ENCODE data around the gene NEK11.
"Not testable (repeated sequence)": the region's sequence is repeated elsewhere in the genome, so short reads cannot be mapped to it uniquely, and the experiment has no call there.

The NEK11 gene

DNA sequence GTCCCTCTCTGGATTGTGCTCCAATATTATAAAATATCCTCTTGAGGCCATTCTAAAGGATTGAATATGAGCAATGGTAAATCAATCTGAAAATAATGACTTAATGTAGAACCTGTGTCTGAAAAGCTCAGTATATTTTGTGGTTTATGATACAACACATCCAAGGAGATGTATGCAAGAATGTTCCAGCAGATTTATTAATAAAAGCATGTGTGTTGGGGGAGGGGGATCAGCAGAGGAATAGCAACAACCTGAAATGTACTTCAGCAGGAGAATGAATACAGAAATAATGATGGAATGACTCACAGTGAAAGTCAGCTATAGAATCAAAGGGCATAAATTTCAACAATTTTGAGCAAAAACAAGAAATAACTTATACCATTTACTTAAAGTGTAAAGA is 298.2 kb downstream of the NEK11 start:
- Mint-ChIP-seq H3K4me3 (no peak overlapping the region), H3K36me3 (no peaks in the 10 kb centered on the region), H3K9me3 (no peaks in the 10 kb centered on the region), H3K27me3 (no peaks in the 10 kb centered on the region), H3K4me1 (peaks cover 8% of the 10 kb centered on the region), H3K27ac (no peak overlapping the region)
- no peak for ATAC-seq

DNA sequence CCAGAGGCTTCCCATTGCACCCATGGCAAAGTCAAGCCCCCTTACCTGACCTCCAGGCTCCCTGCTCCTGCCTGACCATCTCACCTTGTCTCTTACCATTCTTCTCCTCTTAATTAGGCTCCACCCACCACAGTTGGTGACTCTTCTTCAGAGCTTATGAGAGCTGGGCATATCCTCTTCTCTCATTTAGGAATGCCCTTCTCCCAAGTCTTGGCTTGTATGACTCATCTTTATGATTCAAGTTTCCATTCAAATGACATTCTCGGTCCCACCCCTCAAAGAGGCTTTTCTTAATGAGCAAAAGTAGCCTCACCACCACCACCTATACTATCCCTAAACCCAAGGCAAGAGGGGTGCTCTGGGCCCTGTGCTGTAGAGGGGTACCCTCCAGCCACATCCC is 299.6 kb downstream of the NEK11 start:
- H3K4me1 Mint-ChIP-seq: peaks cover 12% of the 10 kb centered on the region
- H3K4me3 Mint-ChIP-seq: no peak overlapping the region
- no peak overlapping the region for H3K27ac Mint-ChIP-seq
- peak; percentile 36 for ATAC-seq
- no peaks in the 10 kb centered on the region for H3K36me3 Mint-ChIP-seq
- H3K27me3 Mint-ChIP-seq: no peaks in the 10 kb centered on the region
- H3K9me3 Mint-ChIP-seq: no peaks in the 10 kb centered on the region

DNA sequence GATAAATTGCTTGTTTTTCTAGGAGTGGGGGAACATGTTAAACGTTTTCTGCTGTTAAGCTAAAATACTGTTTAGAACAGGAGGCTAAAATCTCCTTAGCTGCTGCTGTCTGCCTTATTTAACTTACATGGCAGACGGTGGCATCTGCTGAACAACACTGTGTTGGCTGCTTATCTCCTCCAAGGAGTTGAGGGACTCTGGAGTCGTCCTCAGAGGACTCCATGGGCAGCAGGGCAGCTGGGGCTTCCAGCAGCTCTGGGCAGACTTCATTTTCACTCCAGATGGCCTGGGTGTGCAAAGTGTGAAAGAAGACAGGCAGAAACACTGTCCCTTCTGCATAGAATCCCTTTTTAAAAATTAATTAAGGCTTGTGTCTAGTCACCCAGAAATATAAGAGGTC is 302.0 kb downstream of the NEK11 start:
- Mint-ChIP-seq H3K4me1 (peaks cover 12% of the 10 kb centered on the region), H3K27me3 (no peaks in the 10 kb centered on the region), H3K4me3 (no peak overlapping the region), H3K9me3 (no peaks in the 10 kb centered on the region), H3K27ac (no peak overlapping the region), H3K36me3 (no peaks in the 10 kb centered on the region)
- no peak for ATAC-seq

DNA sequence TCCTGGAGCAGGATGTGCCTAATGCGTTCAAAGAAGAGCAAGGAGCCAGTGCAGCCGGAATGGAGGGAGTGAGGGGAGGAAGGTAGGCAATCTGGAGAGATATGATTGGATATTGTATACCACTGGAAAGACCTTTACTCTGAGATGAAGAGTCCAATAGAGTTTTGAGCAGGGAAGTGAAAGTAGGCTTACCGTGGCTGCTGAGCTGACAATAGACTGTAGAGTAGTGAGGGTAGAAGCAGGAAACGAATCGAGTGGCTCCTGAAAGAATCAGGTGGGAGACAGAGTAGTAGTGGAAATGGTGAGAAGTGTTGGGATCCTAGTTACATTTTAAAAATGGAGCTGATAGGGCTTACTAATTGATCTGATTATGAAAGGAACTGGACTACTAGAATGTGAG is 303.1 kb downstream of the NEK11 start:
- Mint-ChIP-seq H3K27me3 (no peaks in the 10 kb centered on the region), H3K27ac (no peak overlapping the region), H3K9me3 (no peaks in the 10 kb centered on the region)

DNA sequence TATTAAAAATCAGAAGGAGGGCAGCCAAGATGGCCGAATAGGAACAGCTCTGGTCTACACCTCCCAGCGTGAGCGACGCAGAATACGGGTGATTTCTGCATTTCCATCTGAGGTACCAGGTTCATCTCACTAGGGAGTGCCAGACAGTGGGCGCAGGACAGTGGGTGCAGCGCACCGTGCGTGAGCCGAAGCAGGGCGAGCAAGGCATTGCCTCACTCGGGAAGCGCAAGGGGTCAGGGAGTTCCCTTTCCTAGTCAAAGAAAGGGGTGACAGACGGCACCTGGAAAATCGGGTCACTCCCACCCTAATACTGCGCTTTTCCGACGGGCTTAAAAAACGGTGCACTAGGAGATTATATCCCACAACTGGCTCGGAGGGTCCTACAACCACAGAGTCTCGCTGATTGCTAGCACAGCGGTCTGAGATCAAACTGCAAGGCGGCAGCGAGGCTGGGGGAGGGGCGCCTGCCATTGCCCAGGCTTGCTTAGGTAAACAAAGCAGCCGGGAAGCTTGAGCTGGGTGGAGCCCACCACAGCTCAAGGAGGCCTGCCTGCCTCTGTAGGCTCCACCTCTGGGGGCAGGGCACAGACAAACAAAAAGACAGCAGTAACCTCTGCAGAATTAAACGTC is 304.9 kb downstream of the NEK11 start:
- peaks cover 12% of the 10 kb centered on the region for H3K4me1 Mint-ChIP-seq
- H3K27me3 Mint-ChIP-seq, H3K27ac Mint-ChIP-seq, H3K9me3 Mint-ChIP-seq, H3K36me3 Mint-ChIP-seq, ATAC-seq, H3K4me3 Mint-ChIP-seq: not testable (repeated sequence)

More for the DNA sequence above, 303.1 kb downstream of the NEK11 start:
- no peaks in the 10 kb centered on the region for H3K36me3 Mint-ChIP-seq
- H3K4me1 Mint-ChIP-seq: peaks cover 12% of the 10 kb centered on the region
- ATAC-seq: peak; percentile 55
- H3K4me3 Mint-ChIP-seq: no peak overlapping the region

DNA sequence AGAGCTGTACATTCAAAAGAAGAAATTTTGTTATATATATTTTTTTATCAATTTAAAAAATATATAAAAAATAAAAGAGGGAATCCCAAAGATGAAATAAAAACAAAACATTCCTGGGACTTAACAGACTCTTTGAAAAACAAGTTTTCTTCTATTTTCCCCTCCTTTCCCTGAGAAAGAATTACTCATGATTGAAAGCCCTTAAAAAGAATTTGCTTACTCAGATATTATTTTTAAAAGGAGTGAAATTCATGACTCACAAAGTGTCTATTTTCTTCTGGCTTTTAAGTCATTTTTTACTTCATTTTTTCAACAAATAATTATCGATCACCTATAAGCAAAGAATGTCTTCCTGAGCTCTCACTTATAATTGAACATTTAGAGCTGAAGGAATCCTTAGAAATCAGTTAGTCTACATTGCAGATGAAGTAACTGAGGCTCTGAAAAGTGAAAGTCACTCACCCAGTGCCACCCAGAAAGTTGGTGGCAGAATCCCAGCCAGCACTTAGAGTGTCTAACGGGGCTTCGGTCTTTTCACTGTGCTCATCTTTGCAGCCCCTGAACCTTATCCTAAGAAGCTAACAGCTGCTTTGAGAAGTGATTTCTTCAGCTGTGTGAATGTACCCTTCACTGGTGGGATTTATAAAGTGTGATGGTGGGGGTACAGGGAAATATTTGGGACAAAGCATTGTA is 312.4 kb downstream of the NEK11 start:
- H3K9me3 Mint-ChIP-seq: peaks cover 5% of the 10 kb centered on the region
- H3K4me3 Mint-ChIP-seq: no peak overlapping the region
- H3K36me3 Mint-ChIP-seq: peaks cover 3% of the 10 kb centered on the region
- ATAC-seq: no peak
- H3K27me3 Mint-ChIP-seq: no peaks in the 10 kb centered on the region
- no peaks in the 10 kb centered on the region for H3K4me1 Mint-ChIP-seq
- no peak overlapping the region for H3K27ac Mint-ChIP-seq

DNA sequence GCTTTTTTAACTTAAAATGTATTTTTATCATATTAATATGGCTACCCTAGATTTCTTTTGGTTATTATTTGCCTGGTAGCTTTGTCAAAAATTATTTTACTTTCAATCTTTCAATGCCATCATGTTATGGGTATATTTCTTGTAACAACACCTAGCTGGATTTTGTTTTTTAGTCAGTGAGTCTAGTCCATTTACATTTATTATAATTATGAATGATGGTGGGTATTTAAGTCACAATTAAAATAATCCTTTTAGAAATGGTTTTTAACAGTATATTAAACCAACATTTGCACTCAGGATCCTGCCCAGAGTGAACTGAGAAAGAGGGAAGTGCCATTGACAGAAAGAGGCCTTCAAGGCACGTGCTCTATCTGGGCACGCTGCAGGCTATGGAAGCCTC is 315.1 kb downstream of the NEK11 start:
- H3K27me3 Mint-ChIP-seq: no peaks in the 10 kb centered on the region
- H3K4me3 Mint-ChIP-seq: no peak overlapping the region
- no peak overlapping the region for H3K27ac Mint-ChIP-seq
- H3K4me1 Mint-ChIP-seq: no peaks in the 10 kb centered on the region
- peaks cover 5% of the 10 kb centered on the region for H3K36me3 Mint-ChIP-seq
- peaks cover 8% of the 10 kb centered on the region for H3K9me3 Mint-ChIP-seq
- ATAC-seq: no peak

DNA sequence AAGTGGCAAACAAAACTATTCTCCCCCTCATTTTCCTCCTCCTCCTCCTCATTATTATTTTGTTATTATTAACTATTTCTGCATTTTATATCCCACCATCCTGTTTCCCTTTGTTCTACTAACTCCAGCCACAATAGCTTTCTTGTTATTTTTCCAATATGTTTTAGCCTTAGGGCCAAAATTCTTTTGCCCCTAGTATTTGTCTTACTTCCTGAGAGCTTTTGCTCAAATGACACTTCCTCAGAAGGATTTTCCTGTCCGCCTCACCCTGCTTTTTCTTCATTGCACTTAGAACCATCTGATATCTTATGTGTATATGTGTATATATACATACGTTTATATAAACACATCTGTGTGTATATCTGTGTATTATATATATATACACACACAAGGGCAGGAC is 322.2 kb downstream of the NEK11 start:
- H3K36me3 Mint-ChIP-seq: peaks cover 4% of the 10 kb centered on the region
- peaks cover 3% of the 10 kb centered on the region for H3K9me3 Mint-ChIP-seq
- no peak overlapping the region for H3K27ac Mint-ChIP-seq
- H3K27me3 Mint-ChIP-seq: no peaks in the 10 kb centered on the region
- no peak overlapping the region for H3K4me3 Mint-ChIP-seq
- peaks cover 12% of the 10 kb centered on the region for H3K4me1 Mint-ChIP-seq
- ATAC-seq: no peak

DNA sequence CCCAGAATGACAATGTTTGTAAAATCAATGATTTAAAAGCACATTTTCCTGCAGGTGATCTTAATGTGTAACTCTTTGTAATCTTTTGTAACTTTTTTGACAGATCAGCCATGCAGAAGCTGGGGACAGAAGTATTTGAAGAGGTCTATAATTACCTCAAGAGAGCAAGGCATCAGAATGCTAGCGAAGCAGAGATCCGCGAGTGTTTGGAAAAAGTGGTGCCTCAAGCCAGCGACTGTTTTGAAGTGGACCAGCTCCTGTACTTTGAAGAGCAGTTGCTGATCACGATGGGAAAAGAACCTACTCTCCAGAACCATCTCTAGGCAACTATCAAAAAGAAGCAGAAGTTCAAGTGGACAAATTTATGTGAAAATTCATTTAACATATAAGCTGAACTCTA is 322.8 kb downstream of the NEK11 start:
- Mint-ChIP-seq H3K27ac (no peak overlapping the region), H3K9me3 (no peaks in the 10 kb centered on the region), H3K4me1 (peaks cover 14% of the 10 kb centered on the region), H3K36me3 (no peaks in the 10 kb centered on the region), H3K27me3 (no peaks in the 10 kb centered on the region), H3K4me3 (no peak overlapping the region)
- ATAC-seq: no peak

DNA sequence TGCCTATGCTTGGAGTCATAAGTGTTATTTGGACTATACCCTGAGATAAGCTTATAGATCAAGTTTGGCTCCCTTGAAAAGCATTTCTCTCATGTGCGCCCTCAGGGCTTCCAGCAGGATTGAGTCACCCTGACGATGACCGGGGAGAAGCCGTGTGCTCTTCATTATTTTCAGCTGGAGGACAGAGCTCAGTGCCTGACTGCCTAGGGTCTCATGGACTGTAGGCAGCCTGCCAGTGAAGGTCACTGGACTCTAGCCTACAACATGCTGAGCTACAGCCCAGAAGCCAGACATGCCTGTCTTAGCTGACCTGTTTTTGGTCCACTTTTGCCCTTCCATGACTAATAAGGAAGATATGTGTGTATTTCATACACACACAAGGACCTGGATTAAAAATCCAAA is 323.3 kb downstream of the NEK11 start:
- H3K9me3 Mint-ChIP-seq: no peaks in the 10 kb centered on the region
- ATAC-seq: no peak
- peaks cover 14% of the 10 kb centered on the region for H3K4me1 Mint-ChIP-seq
- H3K27ac Mint-ChIP-seq: no peak overlapping the region
- no peak overlapping the region for H3K4me3 Mint-ChIP-seq
- H3K36me3 Mint-ChIP-seq: no peaks in the 10 kb centered on the region
- H3K27me3 Mint-ChIP-seq: no peaks in the 10 kb centered on the region

DNA sequence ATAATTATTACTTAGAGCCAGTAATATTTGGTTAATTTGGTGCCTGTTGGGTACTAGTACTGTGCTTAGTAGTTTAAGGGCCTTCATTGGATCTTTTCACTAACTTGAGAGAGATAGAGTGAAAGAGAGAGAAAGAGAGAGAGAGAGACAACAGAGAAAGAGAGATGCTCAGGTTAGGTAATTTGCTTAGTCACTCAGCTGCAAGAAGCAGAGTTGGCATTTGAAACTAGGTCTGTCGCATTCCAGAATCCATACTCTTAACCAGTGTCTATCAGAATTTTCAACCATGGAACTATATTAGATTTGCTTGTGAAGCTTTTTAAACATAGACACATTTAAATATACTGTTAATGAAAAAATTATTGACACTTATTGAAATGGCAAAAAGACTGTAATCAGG is 323.8 kb downstream of the NEK11 start:
- H3K27me3 Mint-ChIP-seq: no peaks in the 10 kb centered on the region
- H3K9me3 Mint-ChIP-seq: no peaks in the 10 kb centered on the region
- H3K4me3 Mint-ChIP-seq: no peak overlapping the region
- no peak overlapping the region for H3K27ac Mint-ChIP-seq
- ATAC-seq: no peak
- no peaks in the 10 kb centered on the region for H3K36me3 Mint-ChIP-seq
- H3K4me1 Mint-ChIP-seq: peaks cover 14% of the 10 kb centered on the region

DNA sequence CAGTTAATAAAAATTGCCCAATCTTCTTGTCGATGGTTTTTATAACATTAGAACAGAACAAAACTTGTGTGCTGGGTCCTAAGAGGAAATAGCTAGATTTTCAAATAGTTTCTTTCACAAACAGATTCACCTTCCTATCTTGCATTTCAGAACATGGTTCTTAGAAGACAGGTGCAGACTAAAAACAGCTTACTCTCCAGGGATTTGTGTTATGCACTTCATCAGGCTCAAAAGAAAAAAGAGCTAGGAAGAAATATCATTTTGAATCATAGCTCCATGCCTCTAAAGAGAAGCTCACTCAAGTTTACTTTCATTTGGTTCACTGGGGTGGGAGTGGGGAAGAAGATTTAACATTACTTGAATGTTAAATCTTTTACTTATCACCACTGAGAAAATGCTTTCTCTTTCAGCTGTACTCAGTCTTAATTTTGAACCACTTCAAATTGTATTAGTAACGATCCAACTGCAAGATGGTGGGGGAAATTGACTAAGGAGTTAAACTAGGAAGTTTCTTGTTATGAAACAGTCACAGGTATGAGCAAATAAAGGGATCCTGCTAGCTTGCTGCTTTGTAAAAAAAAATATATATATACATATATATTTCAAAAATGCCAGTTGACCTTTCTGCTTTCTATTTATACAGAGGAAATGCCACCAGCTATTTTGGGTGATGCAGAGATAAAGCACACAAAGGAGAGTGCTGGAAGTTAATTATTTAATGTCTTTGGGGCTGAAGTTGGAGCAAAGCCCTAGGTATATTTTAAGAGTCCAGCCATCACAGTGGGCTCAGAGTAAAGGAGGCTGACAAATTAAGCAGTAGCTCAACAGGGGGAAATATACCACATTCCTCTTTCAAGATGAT is 326.6 kb downstream of the NEK11 start:
- H3K9me3 Mint-ChIP-seq: no peaks in the 10 kb centered on the region
- peak overlapping the region; percentile 7 for H3K27ac Mint-ChIP-seq
- no peak for ATAC-seq
- H3K4me3 Mint-ChIP-seq: no peak overlapping the region
- peaks cover 14% of the 10 kb centered on the region for H3K4me1 Mint-ChIP-seq
- peaks cover 5% of the 10 kb centered on the region for H3K36me3 Mint-ChIP-seq
- H3K27me3 Mint-ChIP-seq: peaks cover 8% of the 10 kb centered on the region

DNA sequence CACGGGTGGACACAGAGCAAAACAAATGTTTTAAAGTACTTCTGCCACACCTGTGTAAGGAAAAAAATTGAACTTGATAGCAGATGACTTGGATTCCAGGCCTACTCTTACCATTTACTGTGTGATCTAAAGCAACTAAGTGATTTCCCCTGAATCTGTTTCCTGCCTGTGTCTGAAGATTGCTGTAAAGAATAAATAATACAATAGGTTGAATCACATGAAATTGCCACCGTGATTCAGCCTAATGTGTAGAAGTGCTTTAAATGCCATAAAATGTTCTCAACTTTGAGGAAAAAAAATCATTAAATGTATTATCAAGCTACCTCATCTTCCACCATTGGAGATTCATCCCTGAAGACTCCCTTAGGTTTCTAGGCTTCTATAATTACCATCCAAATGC is 327.3 kb downstream of the NEK11 start:
- Mint-ChIP-seq H3K9me3 (no peaks in the 10 kb centered on the region), H3K27me3 (peaks cover 8% of the 10 kb centered on the region), H3K36me3 (peaks cover 5% of the 10 kb centered on the region), H3K4me1 (peaks cover 14% of the 10 kb centered on the region), H3K4me3 (no peak overlapping the region), H3K27ac (peak overlapping the region; percentile 7)
- ATAC-seq: no peak

DNA sequence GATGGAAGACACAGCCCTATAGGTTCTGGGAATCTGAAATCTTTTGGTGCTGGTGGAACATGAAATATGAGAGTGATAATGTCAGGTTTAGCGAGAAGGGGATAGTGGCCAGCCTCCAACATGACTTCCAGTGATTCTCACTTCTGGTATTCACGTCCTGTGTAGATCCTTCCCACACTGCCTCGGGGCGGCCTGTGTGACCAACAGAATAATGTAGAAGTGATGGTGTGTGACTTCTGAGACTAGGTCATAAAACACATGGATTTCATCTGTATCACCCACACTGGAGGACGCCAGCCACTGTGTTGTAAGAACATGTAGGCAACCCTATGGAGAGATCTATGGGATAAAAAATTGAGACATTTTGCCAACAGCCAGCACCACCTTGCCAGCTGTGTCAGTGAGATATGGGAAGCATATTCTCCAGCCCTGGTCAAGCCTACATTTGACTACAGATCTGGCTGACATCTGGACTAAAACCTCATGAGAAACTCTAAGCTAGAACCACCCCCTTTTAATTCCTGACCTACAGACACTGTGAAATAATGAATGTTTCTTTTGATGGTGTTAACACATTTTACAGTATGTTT is 329.4 kb downstream of the NEK11 start:
- H3K9me3 Mint-ChIP-seq: no peaks in the 10 kb centered on the region
- H3K27me3 Mint-ChIP-seq: peaks cover 21% of the 10 kb centered on the region
- H3K4me3 Mint-ChIP-seq: no peak overlapping the region
- H3K36me3 Mint-ChIP-seq: peaks cover 5% of the 10 kb centered on the region
- H3K4me1 Mint-ChIP-seq: peaks cover 17% of the 10 kb centered on the region
- no peak overlapping the region for H3K27ac Mint-ChIP-seq
- no peak for ATAC-seq

DNA sequence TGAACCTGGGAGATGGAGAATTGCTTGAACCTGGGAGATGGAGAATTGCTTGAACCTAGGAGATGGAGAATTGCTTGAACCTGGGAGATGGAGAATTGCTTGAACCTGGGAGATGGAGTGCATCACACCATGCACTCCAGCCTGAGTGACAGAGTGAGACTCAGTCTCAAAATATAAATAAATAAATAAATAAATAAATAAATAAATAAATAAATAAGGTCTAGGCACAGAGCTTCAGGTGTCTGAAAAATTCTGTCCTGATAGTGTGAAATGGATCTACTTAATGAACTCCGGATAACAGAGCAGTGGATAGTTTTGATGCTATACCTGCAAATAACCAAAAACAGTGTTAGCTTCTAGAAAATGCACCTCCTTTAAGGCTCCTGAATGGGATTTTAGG is 330.6 kb downstream of the NEK11 start:
- H3K4me1 Mint-ChIP-seq: peaks cover 29% of the 10 kb centered on the region
- H3K36me3 Mint-ChIP-seq: peaks cover 5% of the 10 kb centered on the region
- no peak overlapping the region for H3K4me3 Mint-ChIP-seq
- ATAC-seq: no peak
- H3K9me3 Mint-ChIP-seq: no peaks in the 10 kb centered on the region
- H3K27me3 Mint-ChIP-seq: peaks cover 33% of the 10 kb centered on the region
- no peak overlapping the region for H3K27ac Mint-ChIP-seq

All from stimulated activated memory B cell treated with anti-CD40 and anti-IgM and Interleukin-4, amounts not matched to agents 10 μg/mL and 1 μg/mL and 100 μg/mL, for 72 hours (primary cell).